Urothelium cell line (cell line): Measurements from ENCODE around the gene SLC47A2.
"Not testable (repeated sequence)": the region's sequence is repeated elsewhere in the genome, so short reads cannot be mapped to it uniquely, and the experiment has no call there.

ENCODE experiments used
- DNase-seq: peaks from one replicate; pipeline ENCODE4 v3.0.0; 2011; ENCODE audit warnings: low spot score, mixed read lengths
- FAIRE-seq: peaks from 2 replicates; lab custom pipeline; 2011; peaks lifted over from hg19 to GRCh38; lab: Jason Lieb, UNC

SLC47A2 gene

DNA sequence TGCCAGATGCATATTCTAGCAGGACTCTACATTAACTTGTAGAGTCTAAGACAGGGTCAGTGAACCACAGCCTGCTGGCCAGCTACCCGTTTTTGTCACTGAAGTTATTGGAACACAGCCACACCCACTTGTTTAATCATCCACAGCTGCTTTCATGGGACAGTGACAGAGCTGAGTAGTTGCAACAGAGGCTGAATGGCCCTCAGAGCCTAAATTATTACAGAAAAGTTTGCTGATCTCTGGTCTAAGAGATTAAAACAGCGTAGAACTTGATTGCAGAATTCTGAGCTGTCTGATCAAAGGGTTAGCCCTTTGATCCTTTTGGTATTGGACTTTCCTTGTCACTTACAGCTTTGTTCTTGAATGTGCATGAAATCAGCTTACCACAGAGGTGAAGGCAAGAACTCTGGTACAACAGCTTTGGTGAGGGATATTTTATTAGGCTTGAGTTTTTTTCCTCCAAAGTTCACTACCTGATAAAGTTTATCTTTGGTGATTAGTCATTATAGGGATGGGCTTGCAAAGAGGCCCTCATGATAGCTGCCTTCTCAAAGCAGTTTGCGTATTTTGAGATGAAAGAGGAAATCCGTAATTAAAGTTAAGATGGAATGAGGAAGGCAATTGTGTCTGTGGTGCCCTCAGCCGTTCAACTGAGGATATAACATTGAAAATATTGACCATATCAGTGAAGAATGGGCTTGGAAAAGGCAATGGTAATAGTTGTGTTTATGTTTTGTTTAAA lies 44.2 kb downstream of the SLC47A2 start:
- FAIRE-seq (no peak), DNase-seq (no peak)

DNA sequence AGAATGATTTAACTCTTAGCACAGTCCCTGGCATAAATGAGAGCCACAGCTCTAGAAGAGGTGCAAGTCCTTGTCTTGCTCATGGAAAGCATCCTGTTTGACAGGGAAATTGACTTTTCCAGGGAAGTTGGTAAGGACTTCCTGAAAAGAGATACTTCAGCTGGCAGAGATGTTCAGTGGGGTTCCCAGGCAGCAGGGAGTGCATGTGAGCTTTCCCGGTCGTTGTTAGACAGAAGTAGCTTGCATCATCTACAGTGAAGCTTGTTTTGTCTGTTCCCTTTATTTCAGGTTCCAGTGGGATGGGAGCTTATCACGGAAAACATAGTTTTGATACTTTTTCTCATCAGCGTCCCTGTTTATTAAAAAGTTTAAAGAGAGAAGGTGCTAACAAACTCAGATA lies 45.0 kb downstream of the SLC47A2 start:
- FAIRE-seq: no peak
- no peak for DNase-seq

DNA sequence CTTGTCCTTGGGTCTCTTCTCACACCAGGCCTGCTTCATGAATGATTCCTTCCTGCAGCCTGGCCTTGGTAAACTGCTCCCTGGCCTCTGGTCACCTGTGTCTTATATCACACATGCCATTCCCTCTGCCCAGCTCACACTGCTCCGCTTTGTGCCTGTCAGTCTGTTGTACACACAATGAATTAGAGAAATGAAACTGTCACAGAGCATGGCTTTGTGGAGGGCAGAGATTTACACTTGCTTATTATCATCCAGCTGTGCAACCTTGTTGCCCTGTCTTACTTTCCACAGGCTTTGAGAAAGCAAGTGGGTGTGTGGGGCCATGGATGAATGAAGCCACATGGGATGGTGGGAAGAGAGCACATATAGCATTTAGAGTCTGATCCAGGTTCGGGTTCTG lies 45.5 kb downstream of the SLC47A2 start:
- FAIRE-seq (no peak), DNase-seq (no peak)

DNA sequence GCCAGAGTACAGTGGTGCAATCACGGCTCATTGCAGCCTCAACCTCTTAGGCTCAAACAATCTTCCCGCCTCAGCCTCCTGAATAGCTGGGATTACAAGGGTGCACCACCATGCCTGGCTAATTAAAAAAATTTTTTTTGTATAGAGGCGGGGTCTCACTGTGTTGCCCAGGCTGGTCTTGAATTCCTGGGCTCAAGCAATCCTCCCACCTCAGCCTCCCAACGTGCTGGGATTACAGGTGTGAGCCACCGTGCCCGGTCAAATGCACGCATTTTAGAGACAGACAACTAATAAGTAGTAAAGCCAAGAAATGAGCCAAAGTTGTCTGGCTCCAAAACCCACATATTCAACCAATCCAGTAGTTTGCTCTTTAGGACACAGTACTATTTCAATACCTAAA lies 46.7 kb downstream of the SLC47A2 start:
- not testable (repeated sequence) for DNase-seq, FAIRE-seq

DNA sequence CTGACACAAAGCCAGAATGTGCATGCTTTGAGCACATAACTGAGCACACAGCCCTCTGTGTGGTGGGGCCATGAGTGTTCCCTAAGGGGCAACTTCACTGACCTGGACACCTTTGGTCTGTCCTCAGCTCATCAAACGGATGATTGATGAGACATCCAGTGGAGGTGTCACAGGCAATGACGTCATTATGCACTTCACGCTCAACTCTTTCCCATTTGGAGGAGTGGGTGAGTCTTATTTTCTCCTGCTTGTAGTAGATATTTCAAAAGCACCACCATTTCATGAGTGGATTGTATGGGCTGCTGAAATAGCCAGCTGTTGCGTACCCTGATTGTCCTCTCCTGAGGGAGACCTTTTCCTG lies 51.6 kb downstream of the SLC47A2 start:
- DNase-seq (no peak), FAIRE-seq (no peak)

DNA sequence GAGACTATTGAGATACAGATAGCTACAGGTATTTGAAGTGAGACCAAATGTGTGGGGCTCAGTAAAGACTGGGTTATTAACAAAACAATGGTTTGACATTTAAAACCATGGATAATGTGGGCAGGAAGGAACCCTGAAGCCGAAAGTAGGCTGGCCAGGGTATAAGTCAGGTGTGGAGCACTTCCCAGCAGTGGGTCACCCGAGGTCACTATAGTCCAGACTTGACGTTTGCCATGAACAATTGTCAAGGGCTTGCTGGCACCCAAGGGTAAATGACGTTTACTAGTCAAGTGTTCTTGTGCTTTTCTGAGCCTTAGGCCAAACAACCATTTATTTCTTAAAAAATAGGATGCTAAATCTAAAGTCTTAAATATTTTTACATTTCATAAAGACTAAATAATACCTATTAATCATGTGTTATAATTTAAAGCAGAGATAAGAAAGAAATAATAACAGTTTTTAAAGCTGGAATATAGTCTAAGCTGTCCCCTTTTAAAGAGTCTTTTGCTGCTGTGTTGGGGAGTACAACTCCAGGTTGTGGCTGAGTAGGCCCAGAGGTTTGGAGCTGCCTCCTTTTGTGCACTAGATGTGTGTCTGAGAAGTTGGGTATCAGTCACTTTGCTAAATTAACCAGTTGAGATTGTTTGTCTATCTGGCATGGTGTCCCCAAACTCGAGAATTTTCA lies 52.1 kb downstream of the SLC47A2 start:
- FAIRE-seq (no peak), DNase-seq (no peak)

DNA sequence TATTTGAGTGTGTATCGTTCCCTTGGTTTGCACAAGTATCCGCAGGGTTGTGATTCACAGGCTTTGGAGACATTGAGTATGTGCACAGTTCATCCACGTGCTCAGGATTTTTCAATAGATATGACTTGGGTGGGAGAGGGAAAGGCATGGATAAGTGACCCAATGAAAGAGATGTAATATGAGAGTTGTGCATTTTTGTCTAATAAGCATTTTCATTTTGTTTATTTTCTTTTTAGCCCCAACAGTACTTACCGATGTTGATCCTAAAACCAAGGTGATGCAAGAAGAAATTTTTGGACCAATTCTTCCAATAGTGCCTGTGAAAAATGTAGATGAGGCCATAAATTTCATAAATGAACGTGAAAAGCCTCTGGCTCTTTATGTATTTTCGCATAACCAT lies 53.3 kb downstream of the SLC47A2 start:
- FAIRE-seq (no peak), DNase-seq (no peak)

DNA sequence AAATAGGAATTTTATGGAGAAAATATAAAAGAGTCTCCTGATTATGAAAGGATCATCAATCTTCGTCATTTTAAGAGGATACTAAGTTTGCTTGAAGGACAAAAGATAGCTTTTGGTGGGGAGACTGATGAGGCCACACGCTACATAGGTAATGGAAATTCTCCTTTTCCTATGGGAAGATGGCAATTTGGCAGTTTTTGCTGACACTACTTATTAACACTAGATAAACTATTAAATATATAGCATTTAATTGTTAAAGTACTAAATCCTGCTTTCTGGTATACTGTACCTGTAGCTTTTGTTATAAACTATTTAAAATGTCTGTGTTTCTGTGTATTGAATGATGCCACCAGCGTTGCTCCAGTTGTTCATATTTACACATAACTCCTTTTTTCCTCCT lies 55.3 kb downstream of the SLC47A2 start:
- FAIRE-seq (no peak), DNase-seq (no peak)

DNA sequence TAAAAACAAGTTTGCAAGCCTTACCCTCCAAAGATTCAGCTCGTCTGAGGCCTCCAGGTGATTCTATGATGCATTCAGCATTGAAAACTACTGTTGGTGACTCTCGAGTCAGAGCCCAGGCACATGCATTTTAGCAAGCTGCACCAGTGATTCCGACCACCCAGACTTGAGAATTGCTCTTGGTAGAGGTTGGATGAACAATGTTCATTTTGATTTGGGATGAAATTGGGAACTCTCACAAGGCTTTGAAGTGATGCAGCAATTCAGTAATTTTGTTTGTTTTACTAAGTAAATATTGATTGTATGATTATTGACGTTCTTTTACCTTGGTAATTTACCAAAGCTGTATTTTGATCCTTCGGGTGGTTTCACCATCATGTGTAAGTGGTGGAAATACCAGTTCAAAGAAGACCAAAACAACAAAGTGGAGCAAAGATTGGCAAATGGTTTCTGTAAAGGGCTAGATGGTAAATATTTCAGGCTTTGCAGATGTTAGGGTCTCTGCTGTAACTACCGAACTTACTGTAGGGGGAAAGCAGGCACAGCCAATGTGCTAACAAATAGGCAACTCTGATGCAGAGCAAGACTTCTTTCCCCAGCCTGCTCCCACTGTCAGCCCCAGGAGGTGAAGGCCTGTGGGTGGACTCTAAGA lies 56.0 kb downstream of the SLC47A2 start:
- FAIRE-seq: no peak
- no peak for DNase-seq

DNA sequence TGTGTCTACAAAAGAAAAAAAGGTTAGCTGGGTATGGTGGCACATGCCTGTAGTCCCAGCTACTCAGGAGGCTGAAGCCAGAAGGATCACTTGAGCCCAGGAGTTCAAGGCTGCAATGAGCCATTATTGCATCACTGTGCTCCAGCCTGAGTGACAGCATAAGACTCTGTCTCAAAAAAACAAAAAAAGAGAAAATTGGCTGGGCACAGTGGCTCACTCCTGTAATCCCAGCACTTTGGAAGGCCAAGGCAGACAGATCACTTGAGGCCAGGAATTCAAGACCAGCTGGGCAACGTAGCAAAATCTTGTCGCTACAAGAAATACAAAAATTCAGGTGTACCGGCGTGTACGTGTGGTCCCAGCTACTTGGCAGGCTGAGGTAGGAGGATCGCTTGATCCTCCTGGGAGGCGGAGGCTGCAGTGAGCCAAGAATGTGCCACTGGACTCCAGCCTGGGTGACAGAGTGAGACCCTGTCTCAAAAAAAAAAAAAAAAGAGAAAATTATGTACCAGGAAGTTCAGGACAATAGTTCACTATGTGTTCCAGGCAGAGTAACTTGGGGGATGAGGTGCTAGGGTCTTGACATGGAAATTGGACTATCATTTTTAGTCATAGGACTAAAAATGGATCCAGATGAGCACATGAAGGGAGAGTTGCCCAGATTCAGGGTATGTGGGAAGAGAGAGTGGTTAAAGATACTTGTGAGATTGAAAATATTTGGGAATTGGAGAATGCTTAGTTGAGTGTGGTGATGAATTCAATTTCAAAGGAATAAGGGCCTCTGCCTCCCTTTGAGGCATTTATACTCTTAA lies 56.8 kb downstream of the SLC47A2 start:
- no peak for FAIRE-seq

DNA sequence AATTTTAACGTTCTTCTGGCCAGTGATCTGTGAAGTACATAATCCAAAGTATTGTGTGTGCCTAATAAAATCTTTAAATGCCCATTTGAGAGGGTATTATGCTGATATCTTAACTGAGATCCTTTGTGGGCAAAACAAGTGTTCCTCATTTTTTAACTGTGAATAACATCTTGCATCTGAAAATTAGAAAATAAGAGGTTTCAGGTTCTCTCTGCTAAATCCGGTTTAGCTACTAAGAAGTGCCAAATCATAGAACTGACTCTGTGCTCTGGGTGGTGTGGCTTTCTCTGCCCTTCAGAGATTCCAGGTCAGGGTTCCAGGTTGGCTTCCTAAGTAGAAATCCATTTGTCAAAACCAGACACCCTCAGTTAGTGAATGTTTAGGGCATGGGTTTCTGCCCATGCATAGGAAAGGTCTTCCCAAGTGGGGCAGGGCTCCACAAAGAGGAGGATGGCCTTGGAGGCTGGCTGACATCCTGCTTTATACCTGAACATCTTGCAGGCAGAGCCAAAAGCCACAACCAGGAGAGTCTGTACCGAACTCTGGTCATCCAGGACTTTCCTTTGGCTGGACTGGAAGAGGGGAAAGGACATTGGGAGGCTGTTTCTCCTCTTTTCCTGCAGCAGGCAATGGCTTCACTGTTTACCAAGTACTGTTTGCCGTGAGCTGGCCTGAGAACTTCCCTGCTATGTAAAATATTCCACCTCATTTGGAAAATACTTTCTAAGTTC lies 59.4 kb downstream of the SLC47A2 start:
- no peak for FAIRE-seq

More for the DNA sequence above, 56.8 kb downstream of the SLC47A2 start:
- no peak for DNase-seq

DNA sequence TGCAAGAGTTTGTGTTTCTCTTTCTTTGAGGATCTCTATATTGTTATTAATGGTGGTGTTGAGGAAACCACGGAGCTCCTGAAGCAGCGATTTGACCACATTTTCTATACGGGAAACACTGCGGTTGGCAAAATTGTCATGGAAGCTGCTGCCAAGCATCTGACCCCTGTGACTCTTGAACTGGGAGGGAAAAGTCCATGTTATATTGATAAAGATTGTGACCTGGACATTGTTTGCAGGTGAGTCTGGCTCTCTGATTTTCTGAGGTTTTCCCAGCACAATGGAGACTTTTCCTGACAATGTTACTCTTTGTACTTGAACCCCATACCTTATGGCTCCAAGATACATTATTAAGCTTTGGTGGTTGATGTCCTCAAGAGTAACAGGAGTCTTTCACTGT lies 60.0 kb downstream of the SLC47A2 start:
- DNase-seq: no peak
- FAIRE-seq: no peak

More for the DNA sequence above, 59.4 kb downstream of the SLC47A2 start:
- no peak for DNase-seq

DNA sequence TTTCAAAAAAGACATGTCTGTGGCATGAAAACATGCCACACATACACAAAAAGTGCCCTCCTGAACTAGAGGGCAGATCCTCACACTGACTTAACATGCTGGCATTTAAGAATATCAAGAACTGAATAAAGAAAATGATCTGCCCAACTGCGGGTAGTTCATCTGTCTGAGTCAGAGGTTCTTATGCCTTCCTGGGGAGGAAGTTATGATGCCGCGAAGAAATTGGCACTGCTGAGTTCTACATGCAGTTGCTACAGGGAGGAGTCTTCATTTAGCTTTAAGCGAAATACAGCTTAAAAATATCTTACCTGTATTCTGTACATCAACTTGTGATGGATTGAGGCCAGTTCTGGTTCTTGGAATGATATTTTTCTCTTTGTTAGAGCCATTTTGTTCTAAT lies 61.5 kb downstream of the SLC47A2 start:
- FAIRE-seq: no peak

DNA sequence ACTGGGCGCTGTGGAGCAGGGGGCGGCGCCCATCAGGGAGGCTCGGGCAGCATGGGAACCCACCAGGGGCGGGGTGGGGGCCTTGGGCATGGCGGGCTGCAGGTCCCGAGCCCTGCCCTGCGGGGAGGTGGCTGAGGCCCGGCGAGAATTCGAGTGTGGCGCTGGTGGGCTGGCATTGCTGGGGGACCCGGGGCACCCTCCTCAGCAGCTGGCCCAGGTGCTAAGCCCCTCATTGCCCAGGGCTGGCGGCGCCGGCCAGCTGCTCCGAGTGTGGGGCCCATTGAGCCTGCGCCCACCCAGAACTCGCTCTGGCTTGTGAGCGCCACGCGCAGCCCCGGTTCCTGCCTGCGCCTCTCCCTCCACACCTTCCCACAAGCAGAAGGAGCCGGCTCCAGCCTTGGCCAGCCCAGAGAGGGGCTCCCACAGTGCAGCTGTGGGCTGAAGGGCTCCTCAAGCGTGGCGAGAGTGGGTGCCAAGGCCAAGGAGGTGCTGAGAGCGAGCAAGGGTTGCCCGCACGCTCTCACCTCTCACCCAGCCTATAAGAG lies 62.0 kb downstream of the SLC47A2 start:
- no peak for FAIRE-seq
- no peak for DNase-seq

More for the DNA sequence above, 61.5 kb downstream of the SLC47A2 start:
- DNase-seq: no peak

DNA sequence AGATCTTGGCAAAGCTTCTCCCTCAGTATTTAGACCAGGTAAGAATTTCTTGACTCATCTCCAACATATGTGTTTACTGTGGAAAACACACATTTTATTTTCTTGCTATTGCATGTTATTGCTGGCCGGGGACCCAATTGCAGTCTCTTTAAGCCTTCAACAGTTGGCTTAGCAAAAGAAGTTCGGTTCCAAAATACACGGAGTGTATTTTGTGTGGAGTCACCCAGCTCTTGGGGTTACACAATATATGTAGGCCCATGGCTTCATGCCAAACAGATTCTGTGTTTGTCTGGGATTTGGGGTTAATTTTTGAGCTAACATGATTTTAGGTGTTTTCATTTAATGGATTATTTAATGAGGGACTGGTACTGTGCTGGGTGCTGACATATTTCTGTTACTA lies 63.8 kb downstream of the SLC47A2 start:
- no peak for DNase-seq
- no peak for FAIRE-seq

DNA sequence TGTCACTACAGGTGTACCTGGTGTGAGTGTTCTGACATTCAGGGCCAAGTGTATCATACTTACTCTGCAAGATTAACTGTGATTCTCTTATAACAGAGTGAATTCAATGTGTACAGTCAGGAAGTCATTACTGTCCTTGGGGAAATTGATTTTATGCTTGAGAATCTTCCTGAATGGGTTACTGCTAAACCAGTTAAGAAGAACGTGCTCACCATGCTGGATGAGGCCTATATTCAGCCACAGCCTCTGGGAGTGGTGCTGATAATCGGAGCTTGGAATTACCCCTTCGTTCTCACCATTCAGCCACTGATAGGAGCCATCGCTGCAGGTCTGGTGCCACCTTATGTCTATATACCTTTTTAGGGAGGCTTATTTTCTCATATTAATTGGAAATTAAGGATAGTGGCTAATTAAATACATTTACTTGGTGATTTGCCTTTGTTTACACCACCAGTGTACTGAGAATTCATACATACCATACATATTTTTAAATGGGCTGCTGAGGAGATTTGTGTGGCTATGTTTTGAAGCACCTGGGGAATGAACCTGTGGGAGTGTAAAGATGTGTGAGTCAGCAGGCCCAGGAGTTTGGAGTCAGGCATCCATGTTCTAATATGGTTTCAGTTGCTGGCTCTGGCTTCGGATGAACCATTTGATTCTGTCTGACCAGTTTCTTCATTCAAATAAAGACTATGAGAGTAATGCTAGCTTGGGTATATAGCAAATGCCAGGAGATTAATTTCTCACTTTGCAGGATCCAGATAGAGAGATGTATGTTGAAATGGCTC lies 64.7 kb downstream of the SLC47A2 start:
- DNase-seq (no peak), FAIRE-seq (no peak)

DNA sequence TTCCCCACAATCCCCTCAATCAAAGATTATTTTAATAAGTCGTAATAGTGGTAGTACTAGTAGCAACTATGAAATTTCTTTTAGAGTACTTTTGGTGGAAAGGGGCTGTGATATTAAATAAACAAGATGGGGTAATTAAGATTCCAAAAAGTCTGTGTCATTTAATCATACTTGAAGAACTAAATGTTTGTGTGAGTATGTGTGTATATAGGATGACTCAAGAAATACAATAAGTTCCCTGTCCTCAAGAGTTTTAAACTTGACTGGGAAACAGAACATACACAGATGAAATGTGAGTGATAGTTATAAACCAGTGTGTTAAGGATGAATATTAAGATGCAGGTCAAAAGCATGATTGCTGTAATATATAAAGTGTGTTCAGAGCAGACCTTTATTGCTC lies 65.6 kb downstream of the SLC47A2 start:
- FAIRE-seq: no peak
- no peak for DNase-seq

DNA sequence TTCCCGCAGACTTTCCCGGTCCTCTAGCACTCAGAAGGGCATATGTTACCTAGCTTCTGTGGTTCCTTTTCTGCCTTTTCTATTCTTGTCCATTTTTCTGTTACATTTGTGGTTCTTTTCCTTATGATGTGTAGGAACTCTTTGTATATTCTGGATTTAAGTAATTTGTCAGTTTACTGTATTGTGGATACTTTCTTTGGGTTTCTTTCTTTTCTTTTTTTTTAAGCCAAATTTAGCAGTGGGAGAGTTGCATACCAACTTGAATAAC lies 67.2 kb downstream of the SLC47A2 start:
- no peak for FAIRE-seq
- DNase-seq: no peak

DNA sequence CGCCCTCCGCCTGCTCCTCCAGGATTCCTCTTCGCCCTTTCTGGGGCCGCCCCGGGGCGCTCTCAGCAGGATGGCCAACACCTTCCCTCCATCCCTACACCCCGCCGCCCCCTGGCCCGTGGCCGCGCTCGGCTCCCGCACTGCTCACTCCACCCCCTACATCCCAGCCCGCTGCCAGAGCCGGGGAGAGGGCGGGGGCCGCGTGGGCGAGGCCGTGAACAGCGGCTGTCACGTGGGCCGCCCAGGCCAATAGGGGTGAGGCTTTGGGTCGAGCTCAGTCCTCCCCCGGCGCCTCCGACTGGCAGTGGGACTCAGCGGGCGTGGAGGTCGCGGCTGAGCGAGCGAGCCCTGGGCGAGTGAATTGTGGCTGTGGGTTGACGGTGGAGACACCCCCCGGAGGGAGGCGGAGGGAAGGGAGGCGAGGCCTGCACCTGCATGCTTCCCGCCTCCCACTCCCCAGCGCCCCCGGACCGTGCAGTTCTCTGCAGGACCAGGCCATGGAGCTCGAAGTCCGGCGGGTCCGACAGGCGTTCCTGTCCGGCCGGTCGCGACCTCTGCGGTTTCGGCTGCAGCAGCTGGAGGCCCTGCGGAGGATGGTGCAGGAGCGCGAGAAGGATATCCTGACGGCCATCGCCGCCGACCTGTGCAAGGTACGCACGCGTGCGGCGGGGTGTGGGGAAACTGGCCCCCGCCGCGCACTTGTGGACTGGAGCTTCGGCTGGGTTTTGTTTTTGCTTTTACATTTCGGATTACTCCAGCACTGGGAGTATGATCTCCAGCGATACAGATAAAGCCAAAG lies 67.7 kb downstream of the SLC47A2 start, which contains the start of gene ALDH3A2:
Gene ALDH3A2, plus strand, starts transcription at position 277 of the 799 bp plus-strand sequence. Its CDS starts 221 bp downstream, at position 498.
- peak; percentile 98 for DNase-seq
- FAIRE-seq: peak; percentile 84
